ENCODE data around the gene PARD3. TPM values are rescaled to one million over a fixed set of nuclear protein-coding genes. Genes with fewer than 3 reads are reported as not detected.

PARD3 gene
- total RNA-seq, 3 donors from 2014 or later (not counting 1 experiment from before 2014, with no cell fraction given), result 0.14 to 0.49 (median 0.38) TPM

GRCh38 chr10:34195364-34196057 lies 619.6 kb downstream of the PARD3 start:
- H3K9me3 Mint-ChIP-seq, result no peaks in the 10 kb centered on the region
- H3K27ac Mint-ChIP-seq, result no peak overlapping the region
- TF ChIP-seq, protein P1, sequence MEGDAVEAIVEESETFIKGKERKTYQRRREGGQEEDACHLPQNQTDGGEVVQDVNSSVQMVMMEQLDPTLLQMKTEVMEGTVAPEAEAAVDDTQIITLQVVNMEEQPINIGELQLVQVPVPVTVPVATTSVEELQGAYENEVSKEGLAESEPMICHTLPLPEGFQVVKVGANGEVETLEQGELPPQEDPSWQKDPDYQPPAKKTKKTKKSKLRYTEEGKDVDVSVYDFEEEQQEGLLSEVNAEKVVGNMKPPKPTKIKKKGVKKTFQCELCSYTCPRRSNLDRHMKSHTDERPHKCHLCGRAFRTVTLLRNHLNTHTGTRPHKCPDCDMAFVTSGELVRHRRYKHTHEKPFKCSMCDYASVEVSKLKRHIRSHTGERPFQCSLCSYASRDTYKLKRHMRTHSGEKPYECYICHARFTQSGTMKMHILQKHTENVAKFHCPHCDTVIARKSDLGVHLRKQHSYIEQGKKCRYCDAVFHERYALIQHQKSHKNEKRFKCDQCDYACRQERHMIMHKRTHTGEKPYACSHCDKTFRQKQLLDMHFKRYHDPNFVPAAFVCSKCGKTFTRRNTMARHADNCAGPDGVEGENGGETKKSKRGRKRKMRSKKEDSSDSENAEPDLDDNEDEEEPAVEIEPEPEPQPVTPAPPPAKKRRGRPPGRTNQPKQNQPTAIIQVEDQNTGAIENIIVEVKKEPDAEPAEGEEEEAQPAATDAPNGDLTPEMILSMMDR (IDR thresholded peaks at IDR 0.05), result no peak
- peaks cover 26 to 62% of the 10 kb centered on the region in 2 donors for H3K27me3 Mint-ChIP-seq (ENCODE audit: low read depth in 2 of 2)
- DNase-seq (no peak), ATAC-seq (peak; percentile 50 to 83 (median 65))
- Histone ChIP-seq H3K27me3 (ENCODE audit: control insufficient read depth, insufficient read depth, low read length) (no peaks in the 10 kb centered on the region), H3K27ac (ENCODE audit: low read length) (no peak overlapping the region), H3K4me1 (ENCODE audit: control insufficient read depth, insufficient read depth, low read length) (no peaks in the 10 kb centered on the region), H3K9me3 (ENCODE audit: control insufficient read depth, insufficient read depth, low read length) (no peaks in the 10 kb centered on the region), H3K36me3 (ENCODE audit: control insufficient read depth, insufficient read depth, low read length) (no peaks in the 10 kb centered on the region), H3K4me3 (ENCODE audit: low read length) (no peak overlapping the region)
- intact Hi-C loops (cut with micrococcal nuclease), result loop anchor here (2.0 kb wide), 1 partner anchor 13 kb away; no protein-coding TSS in a partner anchor
- no peak overlapping the region for H3K4me3 Mint-ChIP-seq
- no peaks in the 10 kb centered on the region for H3K36me3 Mint-ChIP-seq
- H3K4me1 Mint-ChIP-seq, result peaks cover 6 to 10% of the 10 kb centered on the region in 2 donors
- WGBS (ENCODE audit: insufficient coverage), result 71% methylated on average over 8 of the region's 8 CpGs

GRCh38 chr10:34193931-34194626 lies 621.0 kb downstream of the PARD3 start:
- Histone ChIP-seq H3K36me3 (ENCODE audit: control insufficient read depth, insufficient read depth, low read length) (no peaks in the 10 kb centered on the region), H3K27me3 (ENCODE audit: control insufficient read depth, insufficient read depth, low read length) (no peaks in the 10 kb centered on the region), H3K4me1 (ENCODE audit: control insufficient read depth, insufficient read depth, low read length) (no peaks in the 10 kb centered on the region), H3K4me3 (ENCODE audit: low read length) (no peak overlapping the region), H3K27ac (ENCODE audit: low read length) (no peak overlapping the region), H3K9me3 (ENCODE audit: control insufficient read depth, insufficient read depth, low read length) (no peaks in the 10 kb centered on the region)
- H3K27ac Mint-ChIP-seq, result no peak overlapping the region
- intact Hi-C loops (cut with micrococcal nuclease), result loop anchor here (2.0 kb wide), 1 partner anchor 15 kb away; no protein-coding TSS in a partner anchor
- WGBS (ENCODE audit: insufficient coverage), result 90% methylated on average over 6 of the region's 7 CpGs
- H3K27me3 Mint-ChIP-seq (ENCODE audit: low read depth in 2 of 2), result peaks cover 22 to 51% of the 10 kb centered on the region in 2 donors
- ATAC-seq (no peak), DNase-seq (no peak)
- no peaks in the 10 kb centered on the region for H3K36me3 Mint-ChIP-seq
- TF ChIP-seq, protein P1 (IDR thresholded peaks at IDR 0.05), result no peak
- no peaks in the 10 kb centered on the region for H3K9me3 Mint-ChIP-seq
- H3K4me3 Mint-ChIP-seq, result no peak overlapping the region
- peaks cover 5 to 6% of the 10 kb centered on the region in 2 donors for H3K4me1 Mint-ChIP-seq

DNA sequence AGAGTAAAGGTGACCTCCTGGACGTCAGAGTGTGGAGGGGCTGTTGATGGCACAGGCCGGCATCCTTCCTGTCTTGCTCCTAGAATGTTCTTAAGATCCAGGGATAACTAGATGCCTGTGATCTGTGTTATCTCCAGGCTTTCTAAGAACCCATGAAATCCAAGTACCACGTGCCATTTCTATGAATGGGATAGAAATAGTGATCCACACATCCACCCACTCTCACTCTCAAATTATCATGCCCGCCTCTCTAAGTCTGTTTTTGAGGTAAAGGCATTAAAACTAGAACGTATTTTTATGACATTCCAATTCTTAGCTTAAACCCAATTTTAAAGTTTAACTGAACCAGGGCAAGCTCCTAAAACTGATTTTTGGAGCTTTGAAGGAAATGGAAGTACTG lies 622.5 kb downstream of the PARD3 start:
- Histone ChIP-seq H3K36me3 (ENCODE audit: control insufficient read depth, insufficient read depth, low read length) (no peaks in the 10 kb centered on the region), H3K27me3 (ENCODE audit: control insufficient read depth, insufficient read depth, low read length) (no peaks in the 10 kb centered on the region), H3K27ac (ENCODE audit: low read length) (no peak overlapping the region), H3K9me3 (ENCODE audit: control insufficient read depth, insufficient read depth, low read length) (no peaks in the 10 kb centered on the region), H3K4me1 (ENCODE audit: control insufficient read depth, insufficient read depth, low read length) (no peaks in the 10 kb centered on the region), H3K4me3 (ENCODE audit: low read length) (no peak overlapping the region)
- intact Hi-C loops (cut with micrococcal nuclease), result no loop called here
- no peaks in the 10 kb centered on the region for H3K9me3 Mint-ChIP-seq
- TF ChIP-seq, protein P1 (IDR thresholded peaks at IDR 0.05), result no peak
- H3K27me3 Mint-ChIP-seq (ENCODE audit: low read depth in 2 of 2), result peaks cover 22 to 44% of the 10 kb centered on the region in 2 donors
- WGBS (ENCODE audit: insufficient coverage), result 87% methylated on average over 2 of the region's 5 CpGs
- peaks cover 5 to 6% of the 10 kb centered on the region in 2 donors for H3K4me1 Mint-ChIP-seq
- H3K27ac Mint-ChIP-seq, result no peak overlapping the region
- DNase-seq (no peak), ATAC-seq (no peak)
- no peaks in the 10 kb centered on the region for H3K36me3 Mint-ChIP-seq
- H3K4me3 Mint-ChIP-seq, result no peak overlapping the region
